ENCODE measurements around the gene GPR42.

DNA sequence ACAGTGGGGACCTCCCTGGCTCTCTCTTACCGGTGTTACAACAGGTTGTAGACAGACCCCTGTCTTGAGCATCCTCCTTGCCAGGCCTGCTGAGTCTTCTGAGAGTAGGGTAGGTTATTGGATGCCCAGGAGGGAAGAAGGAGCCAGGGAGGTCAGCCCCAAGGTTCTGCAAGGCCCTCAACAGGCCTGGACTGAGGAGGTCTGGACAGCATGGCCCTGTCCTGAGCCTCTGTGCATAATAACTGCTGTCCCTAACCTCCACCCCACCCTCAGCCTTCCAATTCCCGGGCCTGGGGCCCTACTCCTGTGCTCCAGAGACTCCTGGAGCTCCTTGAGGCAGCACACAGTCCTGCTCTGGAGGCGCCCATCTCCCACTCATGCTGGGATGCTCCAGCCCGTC is 41.5 kb upstream of the GPR42 start:
- TF ChIP-seq, protein P1, sequence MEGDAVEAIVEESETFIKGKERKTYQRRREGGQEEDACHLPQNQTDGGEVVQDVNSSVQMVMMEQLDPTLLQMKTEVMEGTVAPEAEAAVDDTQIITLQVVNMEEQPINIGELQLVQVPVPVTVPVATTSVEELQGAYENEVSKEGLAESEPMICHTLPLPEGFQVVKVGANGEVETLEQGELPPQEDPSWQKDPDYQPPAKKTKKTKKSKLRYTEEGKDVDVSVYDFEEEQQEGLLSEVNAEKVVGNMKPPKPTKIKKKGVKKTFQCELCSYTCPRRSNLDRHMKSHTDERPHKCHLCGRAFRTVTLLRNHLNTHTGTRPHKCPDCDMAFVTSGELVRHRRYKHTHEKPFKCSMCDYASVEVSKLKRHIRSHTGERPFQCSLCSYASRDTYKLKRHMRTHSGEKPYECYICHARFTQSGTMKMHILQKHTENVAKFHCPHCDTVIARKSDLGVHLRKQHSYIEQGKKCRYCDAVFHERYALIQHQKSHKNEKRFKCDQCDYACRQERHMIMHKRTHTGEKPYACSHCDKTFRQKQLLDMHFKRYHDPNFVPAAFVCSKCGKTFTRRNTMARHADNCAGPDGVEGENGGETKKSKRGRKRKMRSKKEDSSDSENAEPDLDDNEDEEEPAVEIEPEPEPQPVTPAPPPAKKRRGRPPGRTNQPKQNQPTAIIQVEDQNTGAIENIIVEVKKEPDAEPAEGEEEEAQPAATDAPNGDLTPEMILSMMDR (IDR thresholded peaks at IDR 0.05): no peak
- TF ChIP-seq EP300 (IDR thresholded peaks at IDR 0.05) (no peak), POLR2A (IDR thresholded peaks at IDR 0.05) (no peak)

Data from ovary (tissue), 3 donors.